GM23338 (cell line): ENCODE data around the gene KHSRP. TPM values are rescaled to one million over a fixed set of nuclear protein-coding genes. Genes with fewer than 3 reads are reported as not detected.

Experiments
- ATAC-seq: fragments of 200-7000 bp; cut with Tn5 transposase; 3 replicates; pipeline ENCODE4 v1.9.1; 2020
- DNase-seq: peaks from one replicate; pipeline ENCODE4 v3.0.0-alpha.2; 2015; ENCODE audit warnings: low spot score
- H2AFZ ChIP-seq: fragments of 200-600 bp; sonication (generic); 2 replicates; pipeline ENCODE4 v1.8.0; 2016; ENCODE audit warnings: antibody characterized with exemption, mild to moderate bottlenecking, moderate library complexity
- H3F3A ChIP-seq: fragments of 200-600 bp; sonication (generic); replicated peaks from 2 replicates; pipeline ENCODE4 v1.8.0; 2017; ENCODE audit warnings: antibody characterized with exemption, mixed run types, low read depth
- H3K27ac ChIP-seq: fragments of 200-600 bp; sonication (generic); 2 replicates; pipeline ENCODE4 v1.6.1; 2016; ENCODE audit warnings: low read depth
- H3K27me3 ChIP-seq: fragments of 200-600 bp; sonication (generic); 2 replicates; pipeline ENCODE4 v1.8.0; 2016; ENCODE audit warnings: mild to moderate bottlenecking, mixed run types, moderate library complexity; ENCODE audit not compliant: insufficient read depth
- H3K36me3 ChIP-seq: fragments of 200-600 bp; sonication (generic); 2 replicates; pipeline ENCODE4 v1.8.0; 2016; ENCODE audit warnings: mild to moderate bottlenecking; ENCODE audit not compliant: insufficient read depth
- H3K4me1 ChIP-seq: fragments of 200-600 bp; sonication (generic); 2 replicates; pipeline ENCODE4 v1.8.0; 2016; ENCODE audit warnings: mild to moderate bottlenecking, moderate library complexity; ENCODE audit not compliant: insufficient read depth
- H3K4me2 ChIP-seq: fragments of 200-600 bp; sonication (generic); 2 replicates; pipeline ENCODE4 v1.7.1; 2017; ENCODE audit warnings: mixed run types
- H3K4me3 ChIP-seq: fragments of 200-600 bp; sonication (generic); 2 replicates; pipeline ENCODE4 v1.6.1; 2016; ENCODE audit warnings: mixed run types
- H3K79me2 ChIP-seq: fragments of 200-600 bp; sonication (generic); replicated peaks from 2 replicates; pipeline ENCODE4 v1.8.0; 2017; ENCODE audit warnings: mild to moderate bottlenecking; ENCODE audit not compliant: insufficient read depth
- H3K9me2 ChIP-seq: fragments of 200-600 bp; sonication (generic); 2 replicates; pipeline ENCODE4 v1.8.0; 2017; ENCODE audit not compliant: insufficient read depth
- H4K20me1 ChIP-seq: fragments of 200-600 bp; sonication (generic); replicated peaks from 2 replicates; pipeline ENCODE4 v1.8.0; 2017; ENCODE audit warnings: mild to moderate bottlenecking; ENCODE audit not compliant: insufficient read depth
- H3K27ac Mint-ChIP-seq: 2 replicates; pipeline ENCODE4 v1.8.0; 2020; ENCODE audit warnings: inconsistent platforms, mild to moderate bottlenecking, moderate library complexity, mixed read lengths
- H3K27me3 Mint-ChIP-seq: 3 replicates; pipeline ENCODE4 v1.8.0; 2022; ENCODE audit warnings: low read depth, mild to moderate bottlenecking, moderate library complexity, mixed read lengths, inconsistent platforms; ENCODE audit not compliant: insufficient read depth, poor library complexity
- H3K36me3 Mint-ChIP-seq: 3 replicates; pipeline ENCODE4 v1.8.0; 2021; ENCODE audit warnings: low read depth, mild to moderate bottlenecking, inconsistent platforms, moderate library complexity, mixed read lengths
- H3K4me1 Mint-ChIP-seq: 3 replicates; pipeline ENCODE4 v1.8.0; 2020; ENCODE audit warnings: mild to moderate bottlenecking, inconsistent platforms, mixed read lengths
- H3K4me3 Mint-ChIP-seq: 3 replicates; pipeline ENCODE4 v1.8.0; 2021; ENCODE audit warnings: moderate library complexity, mild to moderate bottlenecking, inconsistent platforms, mixed read lengths
- H3K9me3 Mint-ChIP-seq: 3 replicates; pipeline ENCODE4 v1.8.0; 2020; ENCODE audit warnings: moderate library complexity, mild to moderate bottlenecking, inconsistent platforms, mixed read lengths
- CREB1 ChIP-seq: fragments of 250-450 bp; sonication (Bioruptor Pico); IDR thresholded peaks from 2 replicates; pipeline ENCODE4 v1.5.0; 2020; ENCODE audit warnings: low read depth, mild to moderate bottlenecking, moderate library complexity
- EZH2phosphoT487 ChIP-seq: fragments of 200-600 bp; sonication (generic); IDR thresholded peaks from one replicate; pipeline ENCODE4 v1.8.1; 2018; ENCODE audit warnings: antibody characterized with exemption; ENCODE audit not compliant: unreplicated experiment
- JUNB ChIP-seq: IDR thresholded peaks from one replicate; pipeline ENCODE4 v1.6.1; 2016; ENCODE audit warnings: antibody characterized with exemption; ENCODE audit not compliant: unreplicated experiment
- NANOG ChIP-seq: IDR thresholded peaks from 2 replicates; pipeline ENCODE4 v1.6.1; 2016; ENCODE audit warnings: antibody characterized with exemption, borderline replicate concordance
- ZNF331 ChIP-seq: fragments of 250-450 bp; sonication (Bioruptor Pico); IDR thresholded peaks from 2 replicates; pipeline ENCODE4 v1.5.0; 2020; ENCODE audit warnings: low read depth, mild to moderate bottlenecking, moderate library complexity
- long read RNA-seq: library from polyadenylated mRNA; unstranded; transcript quantifications from one replicate; pipeline ENCODE4 v2.0.0, GENCODE V29; 2020; ENCODE audit not compliant: unreplicated experiment
- polyA plus RNA-seq: library from polyadenylated mRNA; unstranded; fragments of >200 nt; fragmentation: Nextera tagmentation; extraction: Ambion mirVana; gene quantifications from 2 replicates; pipeline ENCODE4 v1.2.1, GENCODE V29; 2016
- total RNA-seq: library from RNA; depleted of rRNA; stranded (reverse); fragments of >200 nt; shearing (Covaris generic); gene quantifications from 2 replicates; pipeline ENCODE4 v1.2.3, GENCODE V29; 2014; rRNA removed
- TF ChIP-seq, protein P1 (sequence below): IDR thresholded peaks from 2 replicates; pipeline ENCODE4 v1.6.1; 2016; ENCODE audit warnings: antibody characterized with exemption
- TF ChIP-seq, protein P2 (sequence below), 2 experiments: fragments of 200-600 bp in 1 of 2; sonication (generic) in 1 of 2; conservative IDR thresholded peaks; 2 replicates each; pipeline versions ENCODE4 v1.5.1 to v1.6.1; 2016 to 2017; ENCODE audit warnings: antibody characterized with exemption in 2 of 2, low read depth in 2 of 2, mild to moderate bottlenecking in 2 of 2, moderate library complexity in 1 of 2
- TF ChIP-seq, protein P3 (sequence below): IDR thresholded peaks from one replicate; pipeline ENCODE4 v1.6.1; 2018; ENCODE audit warnings: antibody characterized with exemption; ENCODE audit not compliant: unreplicated experiment
- TF ChIP-seq, protein P4 (sequence below): fragments of 250-450 bp; sonication (Bioruptor Pico); IDR thresholded peaks from 2 replicates; pipeline ENCODE4 v1.5.0; 2020; ENCODE audit warnings: mild to moderate bottlenecking, moderate library complexity

KHSRP gene, protein sequence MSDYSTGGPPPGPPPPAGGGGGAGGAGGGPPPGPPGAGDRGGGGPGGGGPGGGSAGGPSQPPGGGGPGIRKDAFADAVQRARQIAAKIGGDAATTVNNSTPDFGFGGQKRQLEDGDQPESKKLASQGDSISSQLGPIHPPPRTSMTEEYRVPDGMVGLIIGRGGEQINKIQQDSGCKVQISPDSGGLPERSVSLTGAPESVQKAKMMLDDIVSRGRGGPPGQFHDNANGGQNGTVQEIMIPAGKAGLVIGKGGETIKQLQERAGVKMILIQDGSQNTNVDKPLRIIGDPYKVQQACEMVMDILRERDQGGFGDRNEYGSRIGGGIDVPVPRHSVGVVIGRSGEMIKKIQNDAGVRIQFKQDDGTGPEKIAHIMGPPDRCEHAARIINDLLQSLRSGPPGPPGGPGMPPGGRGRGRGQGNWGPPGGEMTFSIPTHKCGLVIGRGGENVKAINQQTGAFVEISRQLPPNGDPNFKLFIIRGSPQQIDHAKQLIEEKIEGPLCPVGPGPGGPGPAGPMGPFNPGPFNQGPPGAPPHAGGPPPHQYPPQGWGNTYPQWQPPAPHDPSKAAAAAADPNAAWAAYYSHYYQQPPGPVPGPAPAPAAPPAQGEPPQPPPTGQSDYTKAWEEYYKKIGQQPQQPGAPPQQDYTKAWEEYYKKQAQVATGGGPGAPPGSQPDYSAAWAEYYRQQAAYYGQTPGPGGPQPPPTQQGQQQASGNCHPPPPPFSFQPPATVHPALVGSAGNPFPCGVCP
- total RNA-seq (359 and 367 TPM in 2 replicates), polyA plus RNA-seq (129 and 144 TPM in 2 replicates)
- long read RNA-seq, partial matches to known transcripts = 2 of 14 reads
- long read RNA-seq, other reads (novel, unspliced or antisense) = 12 of 14 reads

DNA sequence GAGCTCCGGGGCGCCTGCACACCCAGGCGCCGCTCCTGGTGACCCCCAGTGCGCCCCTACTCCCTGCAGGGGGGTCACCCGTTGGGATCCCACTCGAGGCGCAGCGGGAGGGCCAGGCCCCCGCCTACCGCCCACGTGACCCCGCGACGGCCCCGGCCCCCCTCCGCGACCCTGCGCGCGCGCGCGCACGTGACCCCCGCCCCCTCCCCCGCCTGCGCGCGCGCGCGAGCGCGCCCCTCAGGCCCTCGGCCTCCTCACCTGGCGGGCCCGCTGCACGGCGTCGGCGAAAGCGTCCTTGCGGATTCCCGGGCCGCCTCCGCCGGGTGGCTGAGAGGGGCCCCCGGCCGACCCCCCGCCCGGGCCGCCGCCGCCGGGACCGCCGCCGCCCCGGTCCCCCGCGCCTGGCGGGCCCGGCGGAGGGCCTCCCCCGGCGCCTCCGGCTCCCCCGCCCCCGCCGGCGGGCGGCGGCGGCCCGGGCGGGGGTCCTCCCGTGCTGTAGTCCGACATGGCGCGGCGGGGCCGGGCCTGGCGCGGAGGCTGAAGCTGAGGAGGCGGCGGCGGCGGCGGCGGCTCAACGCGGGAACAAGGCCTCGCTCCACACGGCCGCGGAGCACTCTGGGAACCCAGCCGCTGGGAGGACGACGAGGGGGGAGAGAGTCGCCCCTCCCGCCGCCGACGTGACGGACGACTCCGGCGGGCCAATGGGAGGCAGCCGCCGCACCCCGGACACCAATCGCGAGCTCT lies at the start of gene KHSRP:
Gene KHSRP, minus strand, starts transcription at position 617 of the 744 bp plus-strand sequence. Its CDS starts 110 bp downstream, at position 507.
- Histone ChIP-seq H4K20me1 (peaks cover 37% of the 10 kb centered on the region), H3K36me3 (peaks cover 24% of the 10 kb centered on the region), H3K4me3 (peak within 1 kb of the TSS; percentile 97), H3K4me1 (peaks cover 8% of the 10 kb centered on the region; the same call in 1 of the 2 replicates), H3K79me2 (peaks cover 48% of the 10 kb centered on the region), H2AFZ (no peak within 1 kb of the TSS), H3K27ac (0 out of 2 replicates have a peak within 1 kb of the TSS, but pooled peaks have one; percentile 63), H3K9me2 (peaks cover 7% of the 10 kb centered on the region; the same call in 1 of the 2 replicates), H3F3A (0 out of 2 replicates have a peak, but pooled peaks cover 4% of the 10 kb centered on the region), H3K27me3 (no peaks in the 10 kb centered on the region), H3K4me2 (peak within 1 kb of the TSS; percentile 91)
- peaks cover 13% of the 10 kb centered on the region for H3K4me1 Mint-ChIP-seq
- peak; percentile 45 for DNase-seq
- peaks cover 15% of the 10 kb centered on the region for H3K27me3 Mint-ChIP-seq
- H3K36me3 Mint-ChIP-seq = peaks cover 56% of the 10 kb centered on the region
- peak within 1 kb of the TSS; percentile 84 for H3K27ac Mint-ChIP-seq
- no peak for ATAC-seq
- peaks cover 9% of the 10 kb centered on the region for H3K9me3 Mint-ChIP-seq
- peak within 1 kb of the TSS; percentile 92 for H3K4me3 Mint-ChIP-seq
- TF ChIP-seq JUNB = no peak
- TF ChIP-seq, protein P1, sequence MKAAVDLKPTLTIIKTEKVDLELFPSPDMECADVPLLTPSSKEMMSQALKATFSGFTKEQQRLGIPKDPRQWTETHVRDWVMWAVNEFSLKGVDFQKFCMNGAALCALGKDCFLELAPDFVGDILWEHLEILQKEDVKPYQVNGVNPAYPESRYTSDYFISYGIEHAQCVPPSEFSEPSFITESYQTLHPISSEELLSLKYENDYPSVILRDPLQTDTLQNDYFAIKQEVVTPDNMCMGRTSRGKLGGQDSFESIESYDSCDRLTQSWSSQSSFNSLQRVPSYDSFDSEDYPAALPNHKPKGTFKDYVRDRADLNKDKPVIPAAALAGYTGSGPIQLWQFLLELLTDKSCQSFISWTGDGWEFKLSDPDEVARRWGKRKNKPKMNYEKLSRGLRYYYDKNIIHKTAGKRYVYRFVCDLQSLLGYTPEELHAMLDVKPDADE = no peak
- TF ChIP-seq ZNF331 (CRISPR knock-in tag) = no peak
- no peak for TF ChIP-seq NANOG
- no peak for TF ChIP-seq EZH2phosphoT487
- TF ChIP-seq, protein P2, sequence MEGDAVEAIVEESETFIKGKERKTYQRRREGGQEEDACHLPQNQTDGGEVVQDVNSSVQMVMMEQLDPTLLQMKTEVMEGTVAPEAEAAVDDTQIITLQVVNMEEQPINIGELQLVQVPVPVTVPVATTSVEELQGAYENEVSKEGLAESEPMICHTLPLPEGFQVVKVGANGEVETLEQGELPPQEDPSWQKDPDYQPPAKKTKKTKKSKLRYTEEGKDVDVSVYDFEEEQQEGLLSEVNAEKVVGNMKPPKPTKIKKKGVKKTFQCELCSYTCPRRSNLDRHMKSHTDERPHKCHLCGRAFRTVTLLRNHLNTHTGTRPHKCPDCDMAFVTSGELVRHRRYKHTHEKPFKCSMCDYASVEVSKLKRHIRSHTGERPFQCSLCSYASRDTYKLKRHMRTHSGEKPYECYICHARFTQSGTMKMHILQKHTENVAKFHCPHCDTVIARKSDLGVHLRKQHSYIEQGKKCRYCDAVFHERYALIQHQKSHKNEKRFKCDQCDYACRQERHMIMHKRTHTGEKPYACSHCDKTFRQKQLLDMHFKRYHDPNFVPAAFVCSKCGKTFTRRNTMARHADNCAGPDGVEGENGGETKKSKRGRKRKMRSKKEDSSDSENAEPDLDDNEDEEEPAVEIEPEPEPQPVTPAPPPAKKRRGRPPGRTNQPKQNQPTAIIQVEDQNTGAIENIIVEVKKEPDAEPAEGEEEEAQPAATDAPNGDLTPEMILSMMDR (conservative IDR thresholded peaks at IDR 0.05; ENCODE audit: low read depth in 2 of 2) = no peak
- TF ChIP-seq CREB1 (CRISPR knock-in tag) = peak; percentile 77
- TF ChIP-seq, protein P3, sequence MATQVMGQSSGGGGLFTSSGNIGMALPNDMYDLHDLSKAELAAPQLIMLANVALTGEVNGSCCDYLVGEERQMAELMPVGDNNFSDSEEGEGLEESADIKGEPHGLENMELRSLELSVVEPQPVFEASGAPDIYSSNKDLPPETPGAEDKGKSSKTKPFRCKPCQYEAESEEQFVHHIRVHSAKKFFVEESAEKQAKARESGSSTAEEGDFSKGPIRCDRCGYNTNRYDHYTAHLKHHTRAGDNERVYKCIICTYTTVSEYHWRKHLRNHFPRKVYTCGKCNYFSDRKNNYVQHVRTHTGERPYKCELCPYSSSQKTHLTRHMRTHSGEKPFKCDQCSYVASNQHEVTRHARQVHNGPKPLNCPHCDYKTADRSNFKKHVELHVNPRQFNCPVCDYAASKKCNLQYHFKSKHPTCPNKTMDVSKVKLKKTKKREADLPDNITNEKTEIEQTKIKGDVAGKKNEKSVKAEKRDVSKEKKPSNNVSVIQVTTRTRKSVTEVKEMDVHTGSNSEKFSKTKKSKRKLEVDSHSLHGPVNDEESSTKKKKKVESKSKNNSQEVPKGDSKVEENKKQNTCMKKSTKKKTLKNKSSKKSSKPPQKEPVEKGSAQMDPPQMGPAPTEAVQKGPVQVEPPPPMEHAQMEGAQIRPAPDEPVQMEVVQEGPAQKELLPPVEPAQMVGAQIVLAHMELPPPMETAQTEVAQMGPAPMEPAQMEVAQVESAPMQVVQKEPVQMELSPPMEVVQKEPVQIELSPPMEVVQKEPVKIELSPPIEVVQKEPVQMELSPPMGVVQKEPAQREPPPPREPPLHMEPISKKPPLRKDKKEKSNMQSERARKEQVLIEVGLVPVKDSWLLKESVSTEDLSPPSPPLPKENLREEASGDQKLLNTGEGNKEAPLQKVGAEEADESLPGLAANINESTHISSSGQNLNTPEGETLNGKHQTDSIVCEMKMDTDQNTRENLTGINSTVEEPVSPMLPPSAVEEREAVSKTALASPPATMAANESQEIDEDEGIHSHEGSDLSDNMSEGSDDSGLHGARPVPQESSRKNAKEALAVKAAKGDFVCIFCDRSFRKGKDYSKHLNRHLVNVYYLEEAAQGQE = no peak
- TF ChIP-seq, protein P4, sequence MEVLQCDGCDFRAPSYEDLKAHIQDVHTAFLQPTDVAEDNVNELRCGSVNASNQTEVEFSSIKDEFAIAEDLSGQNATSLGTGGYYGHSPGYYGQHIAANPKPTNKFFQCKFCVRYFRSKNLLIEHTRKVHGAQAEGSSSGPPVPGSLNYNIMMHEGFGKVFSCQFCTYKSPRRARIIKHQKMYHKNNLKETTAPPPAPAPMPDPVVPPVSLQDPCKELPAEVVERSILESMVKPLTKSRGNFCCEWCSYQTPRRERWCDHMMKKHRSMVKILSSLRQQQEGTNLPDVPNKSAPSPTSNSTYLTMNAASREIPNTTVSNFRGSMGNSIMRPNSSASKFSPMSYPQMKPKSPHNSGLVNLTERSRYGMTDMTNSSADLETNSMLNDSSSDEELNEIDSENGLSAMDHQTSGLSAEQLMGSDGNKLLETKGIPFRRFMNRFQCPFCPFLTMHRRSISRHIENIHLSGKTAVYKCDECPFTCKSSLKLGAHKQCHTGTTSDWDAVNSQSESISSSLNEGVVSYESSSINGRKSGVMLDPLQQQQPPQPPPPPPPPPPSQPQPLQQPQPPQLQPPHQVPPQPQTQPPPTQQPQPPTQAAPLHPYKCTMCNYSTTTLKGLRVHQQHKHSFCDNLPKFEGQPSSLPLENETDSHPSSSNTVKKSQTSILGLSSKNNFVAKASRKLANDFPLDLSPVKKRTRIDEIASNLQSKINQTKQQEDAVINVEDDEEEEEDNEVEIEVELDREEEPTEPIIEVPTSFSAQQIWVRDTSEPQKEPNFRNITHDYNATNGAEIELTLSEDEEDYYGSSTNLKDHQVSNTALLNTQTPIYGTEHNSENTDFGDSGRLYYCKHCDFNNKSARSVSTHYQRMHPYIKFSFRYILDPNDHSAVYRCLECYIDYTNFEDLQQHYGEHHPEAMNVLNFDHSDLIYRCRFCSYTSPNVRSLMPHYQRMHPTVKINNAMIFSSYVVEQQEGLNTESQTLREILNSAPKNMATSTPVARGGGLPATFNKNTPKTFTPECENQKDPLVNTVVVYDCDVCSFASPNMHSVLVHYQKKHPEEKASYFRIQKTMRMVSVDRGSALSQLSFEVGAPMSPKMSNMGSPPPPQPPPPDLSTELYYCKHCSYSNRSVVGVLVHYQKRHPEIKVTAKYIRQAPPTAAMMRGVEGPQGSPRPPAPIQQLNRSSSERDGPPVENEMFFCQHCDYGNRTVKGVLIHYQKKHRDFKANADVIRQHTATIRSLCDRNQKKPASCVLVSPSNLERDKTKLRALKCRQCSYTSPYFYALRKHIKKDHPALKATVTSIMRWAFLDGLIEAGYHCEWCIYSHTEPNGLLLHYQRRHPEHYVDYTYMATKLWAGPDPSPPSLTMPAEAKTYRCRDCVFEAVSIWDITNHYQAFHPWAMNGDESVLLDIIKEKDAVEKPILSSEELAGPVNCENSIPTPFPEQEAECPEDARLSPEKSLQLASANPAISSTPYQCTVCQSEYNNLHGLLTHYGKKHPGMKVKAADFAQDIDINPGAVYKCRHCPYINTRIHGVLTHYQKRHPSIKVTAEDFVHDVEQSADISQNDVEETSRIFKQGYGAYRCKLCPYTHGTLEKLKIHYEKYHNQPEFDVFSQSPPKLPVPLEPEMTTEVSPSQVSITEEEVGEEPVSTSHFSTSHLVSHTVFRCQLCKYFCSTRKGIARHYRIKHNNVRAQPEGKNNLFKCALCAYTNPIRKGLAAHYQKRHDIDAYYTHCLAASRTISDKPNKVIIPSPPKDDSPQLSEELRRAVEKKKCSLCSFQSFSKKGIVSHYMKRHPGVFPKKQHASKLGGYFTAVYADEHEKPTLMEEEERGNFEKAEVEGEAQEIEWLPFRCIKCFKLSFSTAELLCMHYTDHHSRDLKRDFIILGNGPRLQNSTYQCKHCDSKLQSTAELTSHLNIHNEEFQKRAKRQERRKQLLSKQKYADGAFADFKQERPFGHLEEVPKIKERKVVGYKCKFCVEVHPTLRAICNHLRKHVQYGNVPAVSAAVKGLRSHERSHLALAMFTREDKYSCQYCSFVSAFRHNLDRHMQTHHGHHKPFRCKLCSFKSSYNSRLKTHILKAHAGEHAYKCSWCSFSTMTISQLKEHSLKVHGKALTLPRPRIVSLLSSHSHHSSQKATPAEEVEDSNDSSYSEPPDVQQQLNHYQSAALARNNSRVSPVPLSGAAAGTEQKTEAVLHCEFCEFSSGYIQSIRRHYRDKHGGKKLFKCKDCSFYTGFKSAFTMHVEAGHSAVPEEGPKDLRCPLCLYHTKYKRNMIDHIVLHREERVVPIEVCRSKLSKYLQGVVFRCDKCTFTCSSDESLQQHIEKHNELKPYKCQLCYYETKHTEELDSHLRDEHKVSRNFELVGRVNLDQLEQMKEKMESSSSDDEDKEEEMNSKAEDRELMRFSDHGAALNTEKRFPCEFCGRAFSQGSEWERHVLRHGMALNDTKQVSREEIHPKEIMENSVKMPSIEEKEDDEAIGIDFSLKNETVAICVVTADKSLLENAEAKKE (CRISPR knock-in tag) = no peak
